Progenitor cell of endocrine pancreas (in vitro differentiated cells): ENCODE data around the gene MT3. TPM values are rescaled to one million over a fixed set of nuclear protein-coding genes. Genes with fewer than 3 reads are reported as not detected.

ENCODE experiments used
- DNase-seq: peaks from one replicate; pipeline ENCODE4 v3.0.0; 2021; ENCODE audit warnings: low spot score; ENCODE audit not compliant: unreplicated experiment
- H3K27ac Mint-ChIP-seq: 2 replicates; pipeline ENCODE4 v1.8.0; 2021; ENCODE audit warnings: mild to moderate bottlenecking, moderate library complexity, mixed read lengths
- H3K27me3 Mint-ChIP-seq: 2 replicates; pipeline ENCODE4 v1.8.0; 2021; ENCODE audit warnings: mixed read lengths
- H3K36me3 Mint-ChIP-seq: 2 replicates; pipeline ENCODE4 v1.8.0; 2022; ENCODE audit warnings: mixed read lengths; ENCODE audit not compliant: insufficient read depth
- H3K4me1 Mint-ChIP-seq: 2 replicates; pipeline ENCODE4 v1.8.0; 2021; ENCODE audit warnings: low read depth, mixed read lengths
- H3K4me3 Mint-ChIP-seq: 2 replicates; pipeline ENCODE4 v1.8.0; 2021; ENCODE audit warnings: low read depth, mild to moderate bottlenecking, moderate library complexity, mixed read lengths
- H3K9me3 Mint-ChIP-seq: 2 replicates; pipeline ENCODE4 v1.8.0; 2021; ENCODE audit warnings: low read depth, mixed read lengths
- total RNA-seq: library from RNA; stranded (reverse); gene quantifications from 2 replicates; pipeline ENCODE4 v1.2.1, GENCODE V29; 2021
- TF ChIP-seq, protein P1 (sequence below): fragments of 200-600 bp; sonication (generic); IDR thresholded peaks from one replicate; pipeline ENCODE4 v1.5.0; 2021; ENCODE audit warnings: antibody characterized with exemption, mild to moderate bottlenecking; ENCODE audit not compliant: unreplicated experiment

Gene MT3
- total RNA-seq, 1 donor from 2014 or later: not detected

- peaks cover 71% of the 10 kb centered on the region for H3K27me3 Mint-ChIP-seq
- H3K4me3 Mint-ChIP-seq: no peak overlapping the region
- no peaks in the 10 kb centered on the region for H3K36me3 Mint-ChIP-seq
- no peaks in the 10 kb centered on the region for H3K4me1 Mint-ChIP-seq
- no peak for DNase-seq
- TF ChIP-seq, protein P1, sequence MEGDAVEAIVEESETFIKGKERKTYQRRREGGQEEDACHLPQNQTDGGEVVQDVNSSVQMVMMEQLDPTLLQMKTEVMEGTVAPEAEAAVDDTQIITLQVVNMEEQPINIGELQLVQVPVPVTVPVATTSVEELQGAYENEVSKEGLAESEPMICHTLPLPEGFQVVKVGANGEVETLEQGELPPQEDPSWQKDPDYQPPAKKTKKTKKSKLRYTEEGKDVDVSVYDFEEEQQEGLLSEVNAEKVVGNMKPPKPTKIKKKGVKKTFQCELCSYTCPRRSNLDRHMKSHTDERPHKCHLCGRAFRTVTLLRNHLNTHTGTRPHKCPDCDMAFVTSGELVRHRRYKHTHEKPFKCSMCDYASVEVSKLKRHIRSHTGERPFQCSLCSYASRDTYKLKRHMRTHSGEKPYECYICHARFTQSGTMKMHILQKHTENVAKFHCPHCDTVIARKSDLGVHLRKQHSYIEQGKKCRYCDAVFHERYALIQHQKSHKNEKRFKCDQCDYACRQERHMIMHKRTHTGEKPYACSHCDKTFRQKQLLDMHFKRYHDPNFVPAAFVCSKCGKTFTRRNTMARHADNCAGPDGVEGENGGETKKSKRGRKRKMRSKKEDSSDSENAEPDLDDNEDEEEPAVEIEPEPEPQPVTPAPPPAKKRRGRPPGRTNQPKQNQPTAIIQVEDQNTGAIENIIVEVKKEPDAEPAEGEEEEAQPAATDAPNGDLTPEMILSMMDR: no peak
- H3K27ac Mint-ChIP-seq: peak overlapping the region; percentile 47
- no peaks in the 10 kb centered on the region for H3K9me3 Mint-ChIP-seq
Measured at GRCh38 chr16:56583351-56584168, 5.8 kb upstream of the MT3 start.

- Mint-ChIP-seq H3K27ac (no peak overlapping the region), H3K9me3 (no peaks in the 10 kb centered on the region), H3K4me3 (no peak overlapping the region), H3K27me3 (peaks cover 77% of the 10 kb centered on the region), H3K4me1 (peaks cover 2% of the 10 kb centered on the region), H3K36me3 (no peaks in the 10 kb centered on the region)
- TF ChIP-seq, protein P1: no peak
- no peak for DNase-seq
Measured at GRCh38 chr16:56584276-56584675, 5.1 kb upstream of the MT3 start.

- Mint-ChIP-seq H3K4me3 (peak overlapping the region; percentile 54), H3K27ac (no peak overlapping the region), H3K9me3 (no peaks in the 10 kb centered on the region), H3K36me3 (no peaks in the 10 kb centered on the region), H3K27me3 (peaks cover 98% of the 10 kb centered on the region), H3K4me1 (peaks cover 5% of the 10 kb centered on the region)
- TF ChIP-seq, protein P1: no peak
- no peak for DNase-seq
Measured at GRCh38 chr16:56588781-56589140, 567 bp upstream of the MT3 start.

GRCh38 chr16:56591377-56592060, 2.2 kb downstream of the MT3 start:
- DNase-seq: no peak
- Mint-ChIP-seq H3K9me3 (no peaks in the 10 kb centered on the region), H3K4me1 (peaks cover 5% of the 10 kb centered on the region), H3K27me3 (peaks cover 76% of the 10 kb centered on the region), H3K36me3 (no peaks in the 10 kb centered on the region), H3K27ac (no peak overlapping the region), H3K4me3 (no peak overlapping the region)
- TF ChIP-seq, protein P1: no peak

DNA sequence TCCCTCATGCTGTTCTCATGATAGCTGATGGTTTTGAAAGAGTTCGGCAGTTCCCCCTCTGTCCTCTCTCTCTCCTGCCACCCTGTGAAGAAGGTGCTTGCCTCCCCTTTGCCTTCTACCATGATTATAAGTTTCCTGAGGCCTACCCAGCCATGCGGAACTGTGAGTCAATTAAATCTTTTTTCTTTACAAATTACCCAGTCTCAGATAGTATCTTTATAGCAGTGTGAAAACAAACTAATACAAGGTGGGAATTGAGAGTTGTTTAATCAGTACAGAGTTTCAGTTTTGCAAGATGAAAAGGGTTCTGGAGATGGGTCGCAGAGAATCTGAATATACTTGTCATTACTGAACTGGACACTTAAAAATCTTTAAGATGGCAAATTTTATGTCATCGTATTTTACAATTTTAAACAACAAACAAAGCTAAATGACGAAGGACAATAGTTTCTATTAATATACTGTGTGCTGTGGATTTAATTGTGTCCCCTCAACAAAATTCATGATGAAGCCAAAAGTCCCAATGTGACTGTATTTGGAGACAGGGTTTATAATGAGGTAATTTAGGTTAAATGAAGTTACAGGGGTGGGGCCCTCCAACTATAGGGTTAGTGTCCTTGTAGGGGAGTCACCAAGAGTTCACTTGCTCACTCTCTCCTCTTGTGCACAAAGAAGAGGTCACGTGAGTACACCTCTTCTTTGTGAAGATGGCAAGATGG, 4.4 kb downstream of the MT3 start:
- Mint-ChIP-seq H3K4me3 (no peak overlapping the region), H3K36me3 (no peaks in the 10 kb centered on the region), H3K27me3 (peaks cover 70% of the 10 kb centered on the region), H3K9me3 (peaks cover 4% of the 10 kb centered on the region), H3K27ac (no peak overlapping the region), H3K4me1 (peaks cover 5% of the 10 kb centered on the region)
- TF ChIP-seq, protein P1: no peak
- no peak for DNase-seq
